Measurements from ENCODE around the gene GRK4.

DNA sequence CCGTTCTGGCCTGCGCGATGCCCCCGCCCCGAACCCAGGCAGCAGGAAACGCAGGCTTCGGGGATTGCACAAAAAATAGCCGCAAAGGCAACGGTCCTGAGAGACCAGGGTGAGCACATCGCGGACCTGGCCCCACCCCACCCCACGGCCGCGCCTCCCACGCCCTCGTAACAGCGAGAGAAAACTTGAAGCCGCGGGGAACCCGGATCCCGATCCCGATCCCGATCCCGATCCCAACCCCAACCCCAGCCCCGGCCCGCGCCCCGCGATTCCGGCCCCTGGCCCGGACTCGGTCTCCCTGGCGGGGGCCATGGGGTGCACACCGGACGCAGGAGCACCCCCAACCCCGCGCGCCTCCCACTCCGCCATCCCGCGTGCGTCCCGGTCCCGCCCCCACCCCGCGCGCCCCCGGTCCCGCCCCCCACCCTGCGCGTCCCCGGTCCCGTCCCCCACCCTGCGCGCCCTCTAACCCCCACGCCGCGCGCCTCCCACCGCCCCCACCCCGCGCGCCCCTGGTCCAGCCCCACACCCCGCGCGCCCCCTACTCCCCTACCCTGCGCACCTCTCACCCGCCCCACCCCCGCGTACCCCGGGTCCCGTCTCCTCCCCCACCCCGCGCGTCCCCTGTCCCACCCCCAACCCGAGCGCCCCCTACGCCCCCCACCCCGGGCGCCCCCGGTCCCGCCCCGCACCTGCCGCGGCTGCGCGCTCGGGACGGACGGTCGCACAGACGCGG, 29.1 kb upstream of the GRK4 start:
- no peak for TF ChIP-seq POLR2A (IDR thresholded peaks at IDR 0.05)
- TF ChIP-seq, protein P1, sequence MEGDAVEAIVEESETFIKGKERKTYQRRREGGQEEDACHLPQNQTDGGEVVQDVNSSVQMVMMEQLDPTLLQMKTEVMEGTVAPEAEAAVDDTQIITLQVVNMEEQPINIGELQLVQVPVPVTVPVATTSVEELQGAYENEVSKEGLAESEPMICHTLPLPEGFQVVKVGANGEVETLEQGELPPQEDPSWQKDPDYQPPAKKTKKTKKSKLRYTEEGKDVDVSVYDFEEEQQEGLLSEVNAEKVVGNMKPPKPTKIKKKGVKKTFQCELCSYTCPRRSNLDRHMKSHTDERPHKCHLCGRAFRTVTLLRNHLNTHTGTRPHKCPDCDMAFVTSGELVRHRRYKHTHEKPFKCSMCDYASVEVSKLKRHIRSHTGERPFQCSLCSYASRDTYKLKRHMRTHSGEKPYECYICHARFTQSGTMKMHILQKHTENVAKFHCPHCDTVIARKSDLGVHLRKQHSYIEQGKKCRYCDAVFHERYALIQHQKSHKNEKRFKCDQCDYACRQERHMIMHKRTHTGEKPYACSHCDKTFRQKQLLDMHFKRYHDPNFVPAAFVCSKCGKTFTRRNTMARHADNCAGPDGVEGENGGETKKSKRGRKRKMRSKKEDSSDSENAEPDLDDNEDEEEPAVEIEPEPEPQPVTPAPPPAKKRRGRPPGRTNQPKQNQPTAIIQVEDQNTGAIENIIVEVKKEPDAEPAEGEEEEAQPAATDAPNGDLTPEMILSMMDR (IDR thresholded peaks at IDR 0.05) = no peak
